Dedifferentiated amniotic fluid mesenchymal stem cell (primary cell): Measurements from ENCODE around the gene SETDB2.

Experiments
- DNase-seq: peaks from one replicate; pipeline ENCODE4 v3.0.0-alpha.2; 2016; ENCODE audit errors: extremely low spot score

Gene SETDB2

DNA sequence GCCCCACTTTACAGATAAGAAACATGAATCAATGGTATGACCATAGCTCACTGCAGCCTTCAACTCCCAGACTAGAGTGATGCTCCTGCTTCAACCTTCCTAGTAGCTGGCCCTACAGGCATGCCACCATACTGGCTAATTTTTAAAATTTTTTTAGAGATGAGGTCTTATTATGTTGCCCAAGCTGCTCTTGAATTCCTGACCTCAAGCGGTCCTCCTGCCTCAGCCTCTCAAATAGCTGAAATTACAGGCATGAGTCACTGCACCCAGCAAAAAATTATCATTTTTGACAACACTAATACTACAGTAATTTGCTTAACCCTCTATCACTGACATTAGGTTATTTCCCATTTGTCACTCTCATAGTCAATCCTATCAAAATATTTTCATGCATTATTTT lies 15.0 kb upstream of the SETDB2 start:
- no peak for DNase-seq

GRCh38 chr13:49435992-49436391 lies 8.1 kb upstream of the SETDB2 start:
- DNase-seq = peak; percentile 27

- DNase-seq = peak; percentile 63
Measured at GRCh38 chr13:49436890-49437289, 7.2 kb upstream of the SETDB2 start.

DNA sequence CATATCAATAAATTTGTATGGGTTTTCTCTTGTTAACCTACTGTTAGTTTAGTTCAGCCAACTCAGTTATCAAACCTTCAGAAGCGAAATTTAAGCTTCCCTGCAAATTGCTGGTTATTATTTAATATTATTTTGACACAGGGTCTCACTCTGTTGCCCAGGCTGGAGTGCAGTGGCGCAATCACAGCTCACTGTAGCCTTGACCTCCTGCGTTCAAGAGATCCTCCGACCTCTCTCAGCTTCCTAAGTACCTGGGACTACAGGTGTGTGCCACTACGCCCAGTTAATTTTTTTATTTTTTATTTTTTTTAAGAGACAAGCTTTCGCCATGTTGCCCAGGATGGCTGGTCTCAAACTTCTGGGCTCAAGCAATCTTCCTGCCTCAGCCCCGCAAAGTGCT lies 6.4 kb upstream of the SETDB2 start:
- no peak for DNase-seq

DNA sequence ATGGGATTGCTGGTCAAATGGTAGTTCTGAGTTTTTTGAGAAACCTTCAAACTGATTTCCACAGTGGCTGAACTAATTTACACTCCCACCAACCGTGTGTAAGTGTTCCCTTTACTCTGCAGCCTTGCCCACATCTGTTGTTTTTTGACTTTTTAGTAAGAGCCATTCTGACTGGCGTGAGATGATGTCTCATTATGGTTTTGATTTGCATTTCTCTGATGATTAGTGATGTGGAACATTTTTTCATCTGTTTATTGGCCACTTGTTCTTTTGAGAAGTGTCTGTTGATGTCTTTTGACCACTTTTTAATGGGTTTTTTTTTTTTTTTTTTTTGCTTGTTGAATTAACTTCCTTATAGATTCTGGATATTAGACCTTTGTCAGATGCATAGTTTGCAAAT lies 4.5 kb upstream of the SETDB2 start:
- no peak for DNase-seq

DNA sequence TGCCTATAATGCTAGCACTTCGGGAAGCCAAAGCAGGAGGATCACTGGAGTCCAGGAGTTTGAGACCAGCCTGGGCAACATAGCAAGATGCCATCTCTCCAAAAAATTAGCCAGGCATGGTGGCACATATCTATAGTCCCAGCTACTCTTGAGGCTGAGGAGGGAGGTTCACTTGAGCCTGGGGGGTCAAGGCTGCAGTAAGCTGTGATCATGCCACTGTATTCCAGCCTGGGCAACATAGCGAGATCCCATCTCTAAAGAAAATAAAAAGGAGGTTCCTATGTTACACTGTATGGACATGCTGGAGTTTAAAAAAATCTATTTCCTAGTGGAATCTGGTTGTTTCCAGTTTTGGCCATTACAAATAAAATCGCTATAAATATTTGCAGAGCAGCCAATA lies 2.8 kb upstream of the SETDB2 start:
- no peak for DNase-seq

GRCh38 chr13:49441846-49442245 lies 2.2 kb upstream of the SETDB2 start:
- DNase-seq = no peak

DNA sequence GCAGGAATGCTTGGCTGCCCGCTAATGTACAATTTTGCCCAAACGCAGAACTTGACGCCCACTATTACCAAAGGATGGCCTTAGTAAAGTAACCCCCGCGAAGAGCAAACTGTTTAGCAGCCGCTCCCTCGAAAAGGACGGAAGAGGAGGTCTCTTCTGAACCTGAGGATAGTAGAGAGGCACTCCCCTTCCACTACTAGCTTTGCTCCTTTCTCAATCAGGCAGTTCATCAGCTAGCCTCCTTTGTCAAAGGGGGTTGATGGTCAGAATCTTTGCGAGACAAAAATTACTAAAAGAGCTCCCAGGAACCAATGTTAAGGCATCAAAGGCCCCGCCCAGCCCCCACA lies 744 bp upstream of the SETDB2 start:
- DNase-seq = no peak

GRCh38 chr13:49444524-49445395 lies 686 bp downstream of the SETDB2 start:
- DNase-seq = peak; percentile 42

- DNase-seq = no peak
Measured at GRCh38 chr13:49446473-49446872, 2.4 kb downstream of the SETDB2 start.

GRCh38 chr13:49448753-49449152 lies 4.7 kb downstream of the SETDB2 start:
- no peak for DNase-seq

- no peak for DNase-seq
Measured at GRCh38 chr13:49450105-49450819, 6.2 kb downstream of the SETDB2 start.

DNA sequence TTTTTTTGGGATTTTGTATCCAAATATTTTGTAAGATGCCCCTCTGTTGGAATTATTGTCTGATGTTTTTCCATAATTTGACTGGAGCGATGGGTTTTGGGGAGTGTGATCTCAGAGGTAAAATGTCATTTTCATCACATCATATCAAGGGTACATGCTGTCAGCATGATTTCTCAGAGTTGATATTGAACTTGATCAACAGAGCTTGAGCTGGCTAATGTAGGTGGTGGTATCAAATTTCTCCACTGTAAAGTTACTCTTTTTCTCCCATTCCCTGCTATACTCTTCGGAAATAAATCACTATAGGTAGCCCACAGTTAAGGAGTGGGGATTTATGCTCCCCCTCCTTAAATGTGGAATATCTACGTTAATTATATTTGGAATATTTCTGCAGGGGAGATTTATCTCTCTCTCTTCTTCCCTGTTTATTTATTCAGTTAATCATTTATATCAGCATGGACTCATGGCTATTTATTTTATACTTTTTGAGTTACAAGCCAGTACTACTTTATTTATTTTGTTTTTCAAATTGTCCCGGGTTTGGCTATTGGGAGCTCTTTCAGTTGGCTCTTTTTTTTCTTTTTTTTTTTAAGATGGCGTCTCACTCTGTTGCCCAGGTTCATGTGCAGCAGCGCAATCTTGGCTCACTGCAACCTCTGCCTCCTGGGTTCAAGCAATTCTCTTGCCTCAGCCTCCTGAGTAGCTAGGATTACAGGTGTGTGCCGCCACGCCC lies 8.8 kb downstream of the SETDB2 start:
- DNase-seq = no peak

- DNase-seq = no peak
Measured at GRCh38 chr13:49453465-49453864, 9.4 kb downstream of the SETDB2 start.

DNA sequence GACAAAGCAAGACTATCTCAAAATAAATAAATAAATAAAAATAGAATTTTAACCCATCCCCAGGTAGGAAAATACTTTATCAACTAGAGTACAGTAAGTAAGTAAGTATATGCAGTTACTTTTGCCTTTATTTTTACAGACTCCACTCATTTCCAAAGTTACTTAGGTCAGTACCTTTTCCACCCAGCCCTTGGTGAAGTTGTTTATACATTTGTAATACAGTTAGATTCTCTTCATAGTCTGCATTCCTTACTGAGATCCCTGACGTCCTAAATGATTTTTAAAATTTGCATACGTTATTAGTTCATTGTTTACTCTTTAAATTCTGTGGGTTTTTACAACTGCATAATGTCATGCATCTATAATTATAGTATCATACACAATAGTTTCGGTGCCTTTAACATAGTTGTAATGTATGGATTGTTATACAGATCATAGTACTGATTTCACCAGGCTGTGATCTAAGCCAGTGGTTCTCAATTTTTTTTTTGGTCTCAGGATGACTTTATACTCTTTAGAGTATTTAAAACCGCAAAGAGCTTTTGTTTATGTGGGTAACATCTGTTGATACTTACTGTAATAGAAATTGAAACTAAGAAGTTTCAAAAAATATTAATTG lies 10.4 kb downstream of the SETDB2 start:
- DNase-seq = peak; percentile 35

- no peak for DNase-seq
Measured at GRCh38 chr13:49455007-49455398, 10.9 kb downstream of the SETDB2 start.

- no peak for DNase-seq
Measured at GRCh38 chr13:49456156-49456555, 12.1 kb downstream of the SETDB2 start.

GRCh38 chr13:49457221-49457620 lies 13.1 kb downstream of the SETDB2 start:
- no peak for DNase-seq

DNA sequence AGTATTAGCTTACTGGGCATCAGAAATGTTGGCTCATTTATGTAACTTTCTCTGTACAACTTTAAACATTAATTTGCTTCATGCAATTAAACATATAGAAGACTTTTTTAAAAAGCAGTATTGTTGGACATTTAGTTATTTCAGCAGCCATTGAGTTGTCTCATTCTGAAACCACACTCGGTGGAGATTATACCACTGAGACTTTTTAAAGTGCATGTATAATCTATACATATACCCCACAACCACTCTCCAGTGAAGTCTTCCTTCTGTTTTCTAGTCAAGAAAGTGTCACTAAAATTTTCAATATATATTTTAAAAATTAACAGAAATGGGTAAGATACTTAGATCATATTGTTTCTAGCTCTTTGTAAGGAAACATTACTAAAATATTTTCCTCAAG lies 15.5 kb downstream of the SETDB2 start:
- no peak for DNase-seq

- DNase-seq = no peak
Measured at GRCh38 chr13:49464085-49464484, 20.0 kb downstream of the SETDB2 start.

- no peak for DNase-seq
Measured at GRCh38 chr13:49464621-49465325, 20.7 kb downstream of the SETDB2 start.
